Neural cell (in vitro differentiated cells): Measurements from ENCODE around the gene ABHD8. TPM values are rescaled to one million over a fixed set of nuclear protein-coding genes. Genes with fewer than 3 reads are reported as not detected.

Experiments
- H2AFZ ChIP-seq: fragments of 200-600, 300-800 bp; sonication (generic), shearing (Covaris generic); 2 replicates; pipeline ENCODE4 v1.6.0; 2014; ENCODE audit warnings: low read depth, mild to moderate bottlenecking, antibody characterized with exemption, low read length, moderate library complexity
- H3F3A ChIP-seq: fragments of 200-600 bp; shearing (Covaris generic); 2 replicates; pipeline ENCODE4 v1.6.1; 2016; ENCODE audit warnings: mild to moderate bottlenecking, moderate library complexity, mixed read lengths, antibody characterized with exemption, low read length; ENCODE audit not compliant: insufficient read depth, poor library complexity, severe bottlenecking
- H3K27ac ChIP-seq: fragments of 200-600, 300-800 bp; sonication (generic), shearing (Covaris generic); 2 replicates; pipeline ENCODE4 v1.5.1; 2014; ENCODE audit warnings: mild to moderate bottlenecking, low read length, moderate library complexity
- H3K27me3 ChIP-seq: fragments of 300-800, 200-600 bp; sonication (generic), shearing (Covaris generic); 2 replicates; pipeline ENCODE4 v1.6.0; 2014; ENCODE audit warnings: mild to moderate bottlenecking, low read depth, low read length, moderate library complexity; ENCODE audit not compliant: insufficient read depth
- H3K36me3 ChIP-seq: fragments of 300-800, 200-600 bp; sonication (generic), shearing (Covaris generic); 2 replicates; pipeline ENCODE4 v1.5.1; 2014; ENCODE audit warnings: mild to moderate bottlenecking, antibody characterized with exemption, low read length, moderate library complexity; ENCODE audit not compliant: insufficient read depth
- H3K4me2 ChIP-seq: fragments of 300-800, 200-600 bp; sonication (generic), shearing (Covaris generic); 2 replicates; pipeline ENCODE4 v1.6.0; 2014; ENCODE audit warnings: mild to moderate bottlenecking, low read length
- H3K4me3 ChIP-seq: fragments of 300-800, 200-600 bp; sonication (generic), shearing (Covaris generic); 2 replicates; pipeline ENCODE4 v1.5.1; 2014; ENCODE audit warnings: mild to moderate bottlenecking, low read length, moderate library complexity
- H3K79me2 ChIP-seq: fragments of 200-600 bp; shearing (Covaris generic); replicated peaks from 2 replicates; pipeline ENCODE4 v1.6.0; 2014; ENCODE audit warnings: mild to moderate bottlenecking, low read length, moderate library complexity; ENCODE audit not compliant: insufficient read depth
- H3K9ac ChIP-seq: fragments of 300-800, 200-600 bp; sonication (generic), shearing (Covaris generic); 2 replicates; pipeline ENCODE4 v1.6.1; 2016; ENCODE audit warnings: mild to moderate bottlenecking, low read length, mixed read lengths
- H3K9me2 ChIP-seq: fragments of 200-600 bp; shearing (Covaris generic); 2 replicates; pipeline ENCODE4 v1.6.1; 2016; ENCODE audit warnings: mild to moderate bottlenecking, low read length, mixed read lengths; ENCODE audit not compliant: insufficient read depth
- H3K9me3 ChIP-seq: fragments of 200-600, 300-800 bp; sonication (generic), shearing (Covaris generic); 2 replicates; pipeline ENCODE4 v1.6.1; 2016; ENCODE audit warnings: mild to moderate bottlenecking, mixed run types, low read length, moderate library complexity, mixed read lengths
- H4K20me1 ChIP-seq: fragments of 200-600 bp; shearing (Covaris generic); 2 replicates; pipeline ENCODE4 v1.6.1; 2016; ENCODE audit warnings: mild to moderate bottlenecking, mixed run types; ENCODE audit not compliant: insufficient read depth
- EP300 ChIP-seq: fragments of 450-650 bp; conservative IDR thresholded peaks from 2 replicates; pipeline ENCODE4 v1.6.1; 2014; ENCODE audit warnings: antibody characterized with exemption, mild to moderate bottlenecking, moderate library complexity; ENCODE audit not compliant: poor library complexity, severe bottlenecking
- EZH2 ChIP-seq: fragments of 200-600, 300-800 bp; shearing (Covaris generic), sonication (generic); IDR thresholded peaks from 2 replicates; pipeline ENCODE4 v1.6.1; 2014; ENCODE audit warnings: antibody characterized with exemption, low read length, borderline replicate concordance, mild to moderate bottlenecking; ENCODE audit not compliant: insufficient read depth, poor library complexity, severe bottlenecking
- MXI1 ChIP-seq: fragments of 450-650 bp; conservative IDR thresholded peaks from 2 replicates; pipeline ENCODE4 v1.6.1; 2014; ENCODE audit warnings: antibody characterized with exemption, mild to moderate bottlenecking; ENCODE audit not compliant: poor library complexity, severe bottlenecking
- POLR2AphosphoS5 ChIP-seq: IDR thresholded peaks from 2 replicates; pipeline ENCODE4 v1.6.1; 2012
- RAD21 ChIP-seq: fragments of 450-650 bp; conservative IDR thresholded peaks from 2 replicates; pipeline ENCODE4 v1.6.1; 2014; ENCODE audit warnings: antibody characterized with exemption, mild to moderate bottlenecking, moderate library complexity
- REST ChIP-seq: IDR thresholded peaks from 2 replicates; pipeline ENCODE4 v1.6.1; 2012; ENCODE audit warnings: borderline replicate concordance
- SMC3 ChIP-seq: fragments of 450-650 bp; conservative IDR thresholded peaks from 2 replicates; pipeline ENCODE4 v1.6.1; 2014; ENCODE audit warnings: antibody characterized with exemption, mild to moderate bottlenecking, moderate library complexity; ENCODE audit not compliant: poor library complexity
- TAF1 ChIP-seq: IDR thresholded peaks from 2 replicates; pipeline ENCODE4 v1.6.1; 2012; ENCODE audit warnings: low read depth
- polyA plus RNA-seq: library from polyadenylated mRNA; depleted of rRNA; stranded (reverse); fragments of >200 nt; gene quantifications from 2 replicates; pipeline ENCODE4 v1.2.3, GENCODE V29; 2014
- TF ChIP-seq, protein P1 (sequence below): fragments of 450-650 bp; IDR thresholded peaks from 2 replicates; pipeline ENCODE4 v1.5.1; 2014; ENCODE audit warnings: antibody characterized with exemption, mild to moderate bottlenecking, moderate library complexity; ENCODE audit not compliant: poor library complexity, severe bottlenecking

The ABHD8 gene
- polyA plus RNA-seq, 1 donor from 2014 or later, result 28.1 TPM

DNA sequence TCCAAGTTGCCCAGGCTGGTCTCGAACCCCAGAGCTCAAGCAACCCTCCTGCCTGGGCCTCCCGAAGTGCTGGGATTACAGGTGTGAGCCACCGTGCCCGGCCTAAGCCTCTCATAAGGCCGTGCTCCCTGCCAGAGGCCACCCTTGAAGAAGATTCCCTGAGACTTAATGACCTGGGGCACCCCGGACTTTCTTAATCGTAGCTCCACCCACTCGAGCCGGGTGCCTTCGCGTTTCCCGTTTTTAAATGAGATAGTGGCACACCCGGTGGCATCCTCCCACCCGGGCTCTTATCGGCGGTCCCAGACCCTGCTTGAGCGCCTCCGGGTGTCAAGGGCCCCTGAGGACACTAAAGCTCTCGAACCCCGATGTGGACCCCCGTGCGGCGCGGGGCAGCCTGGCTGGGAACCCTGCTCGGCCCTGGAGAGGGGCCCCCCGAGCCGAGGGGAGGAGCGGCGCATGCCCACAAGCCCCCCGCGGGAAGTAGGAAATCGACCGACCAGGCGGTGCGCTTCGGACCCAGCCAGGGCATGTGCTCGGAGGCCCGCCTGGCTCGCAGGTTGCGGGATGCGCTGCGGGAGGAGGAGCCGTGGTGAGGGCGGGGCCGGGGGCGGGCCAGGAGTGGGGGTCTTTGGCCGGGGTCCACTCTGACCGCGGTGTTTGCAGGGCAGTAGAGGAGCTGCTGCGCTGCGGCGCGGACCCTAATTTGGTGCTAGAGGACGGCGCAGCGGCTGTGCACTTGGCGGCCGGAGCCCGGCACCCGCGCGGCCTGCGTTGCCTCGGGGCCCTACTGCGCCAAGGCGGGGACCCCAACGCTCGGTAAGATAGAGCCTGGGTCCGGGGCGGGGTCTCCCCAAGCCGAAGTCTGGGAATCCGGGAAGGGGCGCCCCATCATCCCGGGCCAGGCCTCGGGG lies 21.6 kb downstream of the ABHD8 start, which contains the start of gene ANKLE1:
ANKLE1 (plus strand) TSS at position 511 of the 914 bp plus-strand sequence; CDS start at position 531, 20 bp downstream.
- H2AFZ ChIP-seq, result no peak within 1 kb of the TSS
- no peak within 1 kb of the TSS for H3K27ac ChIP-seq

GRCh38 chr19:17279436-17279835 lies 23.8 kb downstream of the ABHD8 start:
- Histone ChIP-seq H3F3A (no peaks in the 10 kb centered on the region), H4K20me1 (no peaks in the 10 kb centered on the region), H3K79me2 (no peaks in the 10 kb centered on the region), H3K27me3 (peaks cover 12% of the 10 kb centered on the region), H3K9me2 (no peaks in the 10 kb centered on the region), H3K4me2 (no peak overlapping the region), H3K4me3 (no peak overlapping the region), H2AFZ (no peak overlapping the region), H3K9me3 (no peaks in the 10 kb centered on the region), H3K36me3 (no peaks in the 10 kb centered on the region), H3K9ac (no peak overlapping the region), H3K27ac (no peak overlapping the region)
- TF ChIP-seq RAD21 (no peak), MXI1 (no peak), SMC3 (no peak), EZH2 (no peak), TAF1 (no peak), POLR2AphosphoS5 (no peak)
- TF ChIP-seq, protein P1, sequence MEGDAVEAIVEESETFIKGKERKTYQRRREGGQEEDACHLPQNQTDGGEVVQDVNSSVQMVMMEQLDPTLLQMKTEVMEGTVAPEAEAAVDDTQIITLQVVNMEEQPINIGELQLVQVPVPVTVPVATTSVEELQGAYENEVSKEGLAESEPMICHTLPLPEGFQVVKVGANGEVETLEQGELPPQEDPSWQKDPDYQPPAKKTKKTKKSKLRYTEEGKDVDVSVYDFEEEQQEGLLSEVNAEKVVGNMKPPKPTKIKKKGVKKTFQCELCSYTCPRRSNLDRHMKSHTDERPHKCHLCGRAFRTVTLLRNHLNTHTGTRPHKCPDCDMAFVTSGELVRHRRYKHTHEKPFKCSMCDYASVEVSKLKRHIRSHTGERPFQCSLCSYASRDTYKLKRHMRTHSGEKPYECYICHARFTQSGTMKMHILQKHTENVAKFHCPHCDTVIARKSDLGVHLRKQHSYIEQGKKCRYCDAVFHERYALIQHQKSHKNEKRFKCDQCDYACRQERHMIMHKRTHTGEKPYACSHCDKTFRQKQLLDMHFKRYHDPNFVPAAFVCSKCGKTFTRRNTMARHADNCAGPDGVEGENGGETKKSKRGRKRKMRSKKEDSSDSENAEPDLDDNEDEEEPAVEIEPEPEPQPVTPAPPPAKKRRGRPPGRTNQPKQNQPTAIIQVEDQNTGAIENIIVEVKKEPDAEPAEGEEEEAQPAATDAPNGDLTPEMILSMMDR, result no peak

More for the DNA sequence above, 21.6 kb downstream of the ABHD8 start, which contains the start of gene ANKLE1:
- H3K9me3 ChIP-seq, result no peaks in the 10 kb centered on the region
- H4K20me1 ChIP-seq, result no peaks in the 10 kb centered on the region
- peaks cover 12% of the 10 kb centered on the region for H3K27me3 ChIP-seq
- TF ChIP-seq SMC3, result no peak
- no peak for TF ChIP-seq REST
- no peak for TF ChIP-seq RAD21
- no peak for TF ChIP-seq POLR2AphosphoS5
- TF ChIP-seq MXI1, result no peak
- no peak for TF ChIP-seq EP300
- no peak for TF ChIP-seq TAF1
- TF ChIP-seq, protein P1, result no peak
- no peaks in the 10 kb centered on the region for H3K9me2 ChIP-seq
- no peak within 1 kb of the TSS for H3K9ac ChIP-seq
- no peaks in the 10 kb centered on the region for H3F3A ChIP-seq
- peak within 1 kb of the TSS; percentile 38 for H3K4me3 ChIP-seq
- no peaks in the 10 kb centered on the region for H3K79me2 ChIP-seq
- no peaks in the 10 kb centered on the region for H3K36me3 ChIP-seq
- H3K4me2 ChIP-seq, result no peak within 1 kb of the TSS
